Transverse colon (tissue), 4 donors: ENCODE measurements around the gene FRZB. TPM values are rescaled to one million over a fixed set of nuclear protein-coding genes. Genes with fewer than 3 reads are reported as not detected.

Source experiments
- DNase-seq: peaks from one replicate; pipeline ENCODE4 v3.0.0-alpha.2; 2019
- H3K27ac ChIP-seq, 4 donors: fragments of 200-600 bp; sonication (generic); 2 replicates each; pipeline ENCODE4 v1.5.1; 2016 to 2018; ENCODE audit warnings: inconsistent platforms in 4 of 4
- H3K27me3 ChIP-seq: fragments of 200-600 bp; sonication (generic); 2 replicates; pipeline ENCODE4 v1.5.1; 2017; ENCODE audit warnings: inconsistent platforms
- H3K36me3 ChIP-seq, 4 donors: fragments of 200-600 bp; sonication (generic); 2 replicates each; pipeline ENCODE4 v1.5.1; 2017 to 2019; ENCODE audit warnings: inconsistent platforms in 4 of 4
- H3K4me1 ChIP-seq, 4 donors: fragments of 200-600 bp; sonication (generic); 2 replicates each; pipeline ENCODE4 v1.5.1; 2017 to 2020; ENCODE audit warnings: inconsistent platforms in 4 of 4
- H3K4me3 ChIP-seq, 4 donors: fragments of 200-600 bp; sonication (generic); 1 replicate in 1 of 4; 2 replicates in 3 of 4; pipeline versions ENCODE4 v1.5.1 to v1.6.1; 2017 to 2019; ENCODE audit warnings: inconsistent platforms in 4 of 4
- H3K9me3 ChIP-seq, 2 donors: fragments of 200-600 bp; sonication (generic); 2 replicates each; pipeline ENCODE4 v1.5.1; 2017 to 2019; ENCODE audit warnings: inconsistent platforms in 2 of 2
- EP300 ChIP-seq: sonication (generic); formaldehyde crosslinking; IDR thresholded peaks from one replicate; pipeline ENCODE4 v1.6.1; 2017; ENCODE audit warnings: antibody characterized with exemption, low read depth
- POLR2A ChIP-seq: fragments of 450-650 bp; IDR thresholded peaks from one replicate; pipeline ENCODE4 v1.6.1; 2016; ENCODE audit warnings: antibody characterized with exemption, mild to moderate bottlenecking, moderate library complexity
- POLR2AphosphoS5 ChIP-seq, 3 donors: sonication (generic); formaldehyde crosslinking; IDR thresholded peaks; one replicate each; pipeline ENCODE4 v1.6.1; 2016; ENCODE audit warnings: antibody characterized with exemption in 3 of 3
- WGBS, 2 donors: methylation state at CpG; one replicate each; pipeline ENCODE4 v1.1.5; 2018; ENCODE audit warnings: low coverage in 1 of 2; 5-methylcytosine and 5-hydroxymethylcytosine counted together
- in situ Hi-C, 4 donors: fragments of 200-750 bp; cut with MboI; loops; one replicate each; pipeline versions ENCODE4 v1.15.0 to v1.15.1; 2017; ENCODE audit warnings: low sequenced_read_pairs in 3 of 4, low pct_ligation_motif_present in 1 of 4, low pct_unique_long_range_greater_than_20kb in 1 of 4
- intact Hi-C: fragments of 100-400 bp; cut with DNase I; formaldehyde crosslinking; loops from one replicate; pipeline ENCODE4 v1.15.1; 2023; ENCODE audit warnings: low total_unique reads
- total RNA-seq, 4 donors: library from RNA; depleted of rRNA; stranded (reverse); fragments of >200 nt; gene quantifications; one replicate each; pipeline ENCODE4 v1.1.0, GENCODE V29; 2016
- TF ChIP-seq, protein P1 (sequence below), 5 experiments: fragments of 200-600 bp in 3 of 5; fragments of 450-650 bp in 2 of 5; sonication (generic) in 3 of 5; IDR thresholded peaks; 1 replicate in 2 of 5; 2 replicates in 3 of 5; pipeline ENCODE4 v1.5.1; 2016 to 2017; ENCODE audit warnings: antibody characterized with exemption in 5 of 5, inconsistent platforms in 3 of 5, mild to moderate bottlenecking in 2 of 5, moderate library complexity in 1 of 5

The FRZB gene
- total RNA-seq, 4 donors from 2014 or later: 0.37 to 11.9 (median 2.9) TPM

DNA sequence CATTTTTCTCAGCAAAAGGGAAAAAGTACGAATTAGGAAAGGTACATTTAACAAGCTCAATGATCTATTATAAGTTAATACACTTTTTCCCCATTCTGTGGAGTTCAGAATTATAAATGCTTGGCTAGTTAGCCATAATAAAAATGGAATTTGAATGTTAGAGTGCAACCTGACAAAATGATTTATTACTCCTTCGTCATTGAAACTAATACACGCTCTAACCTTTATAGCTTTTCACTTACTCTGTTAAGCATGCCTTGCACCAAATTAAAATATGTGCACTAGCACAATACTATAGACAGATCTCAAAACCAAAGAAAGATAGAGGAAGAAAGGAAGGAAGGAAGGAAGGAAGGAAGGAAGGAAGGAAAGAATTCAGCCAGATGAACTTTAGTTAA, 46.1 kb upstream of the FRZB start:
- TF ChIP-seq POLR2A (no peak), POLR2AphosphoS5 (IDR thresholded peaks at IDR 0.05) (no peak), EP300 (no peak)
- TF ChIP-seq, protein P1, sequence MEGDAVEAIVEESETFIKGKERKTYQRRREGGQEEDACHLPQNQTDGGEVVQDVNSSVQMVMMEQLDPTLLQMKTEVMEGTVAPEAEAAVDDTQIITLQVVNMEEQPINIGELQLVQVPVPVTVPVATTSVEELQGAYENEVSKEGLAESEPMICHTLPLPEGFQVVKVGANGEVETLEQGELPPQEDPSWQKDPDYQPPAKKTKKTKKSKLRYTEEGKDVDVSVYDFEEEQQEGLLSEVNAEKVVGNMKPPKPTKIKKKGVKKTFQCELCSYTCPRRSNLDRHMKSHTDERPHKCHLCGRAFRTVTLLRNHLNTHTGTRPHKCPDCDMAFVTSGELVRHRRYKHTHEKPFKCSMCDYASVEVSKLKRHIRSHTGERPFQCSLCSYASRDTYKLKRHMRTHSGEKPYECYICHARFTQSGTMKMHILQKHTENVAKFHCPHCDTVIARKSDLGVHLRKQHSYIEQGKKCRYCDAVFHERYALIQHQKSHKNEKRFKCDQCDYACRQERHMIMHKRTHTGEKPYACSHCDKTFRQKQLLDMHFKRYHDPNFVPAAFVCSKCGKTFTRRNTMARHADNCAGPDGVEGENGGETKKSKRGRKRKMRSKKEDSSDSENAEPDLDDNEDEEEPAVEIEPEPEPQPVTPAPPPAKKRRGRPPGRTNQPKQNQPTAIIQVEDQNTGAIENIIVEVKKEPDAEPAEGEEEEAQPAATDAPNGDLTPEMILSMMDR (IDR thresholded peaks at IDR 0.05): no peak
- in situ Hi-C loops (no loop called here), intact Hi-C loops (no loop called here)
- Histone ChIP-seq H3K27ac (no peak overlapping the region), H3K36me3 (peaks cover 0 to 3% (median 0%) of the 10 kb centered on the region in 4 donors), H3K27me3 (no peaks in the 10 kb centered on the region), H3K4me1 (no peaks in the 10 kb centered on the region), H3K4me3 (no peak overlapping the region), H3K9me3 (no peaks in the 10 kb centered on the region)
- 81 to 97% methylated on average over 3 of the region's 3 CpGs for WGBS, 2 donors
- no peak for DNase-seq

DNA sequence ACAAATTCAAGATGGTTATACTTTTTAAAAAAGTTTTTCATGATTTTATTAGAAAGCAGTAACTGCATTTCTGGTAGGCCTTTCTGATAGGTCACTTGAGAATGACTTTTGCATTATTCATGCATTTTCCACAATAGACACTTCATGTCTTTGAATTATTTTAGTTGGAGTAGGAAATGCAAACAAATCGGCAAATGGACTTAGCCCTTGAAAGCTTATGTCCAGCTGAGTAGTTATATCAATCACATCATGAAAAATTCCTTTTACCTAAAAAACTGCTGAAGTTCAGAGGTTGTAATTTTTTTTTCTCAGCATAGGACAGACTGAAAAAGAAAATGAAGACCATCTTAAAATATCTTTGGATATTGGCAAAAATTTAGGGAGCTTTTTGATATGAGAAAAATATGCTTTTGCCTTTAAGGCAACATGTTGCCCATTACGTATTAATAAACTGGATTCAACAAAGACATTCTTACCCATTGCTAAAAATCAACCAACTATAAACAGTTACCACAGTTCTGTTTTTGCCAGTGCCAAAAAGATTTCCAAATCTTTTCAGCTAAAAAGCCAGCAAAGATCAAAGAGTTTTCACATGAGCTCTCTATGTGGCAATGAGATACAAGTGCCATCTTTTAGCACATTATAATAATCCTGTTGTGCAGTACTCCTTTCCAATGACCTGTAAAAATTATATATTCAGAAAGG, 45.5 kb upstream of the FRZB start:
- in situ Hi-C loops (no loop called here), intact Hi-C loops (no loop called here)
- no peak for DNase-seq
- no peak overlapping the region for H3K4me3 ChIP-seq
- no peaks in the 10 kb centered on the region for H3K27me3 ChIP-seq
- H3K36me3 ChIP-seq: peaks cover 0 to 3% (median 0%) of the 10 kb centered on the region in 4 donors
- H3K9me3 ChIP-seq: no peaks in the 10 kb centered on the region
- H3K27ac ChIP-seq: no peak overlapping the region
- TF ChIP-seq POLR2A: no peak
- TF ChIP-seq POLR2AphosphoS5 (IDR thresholded peaks at IDR 0.05): no peak
- no peak for TF ChIP-seq EP300
- TF ChIP-seq, protein P1 (IDR thresholded peaks at IDR 0.05): no peak
- no peaks in the 10 kb centered on the region for H3K4me1 ChIP-seq
- WGBS, 2 donors: 81 to 85% methylated on average over 2 of the region's 2 CpGs

DNA sequence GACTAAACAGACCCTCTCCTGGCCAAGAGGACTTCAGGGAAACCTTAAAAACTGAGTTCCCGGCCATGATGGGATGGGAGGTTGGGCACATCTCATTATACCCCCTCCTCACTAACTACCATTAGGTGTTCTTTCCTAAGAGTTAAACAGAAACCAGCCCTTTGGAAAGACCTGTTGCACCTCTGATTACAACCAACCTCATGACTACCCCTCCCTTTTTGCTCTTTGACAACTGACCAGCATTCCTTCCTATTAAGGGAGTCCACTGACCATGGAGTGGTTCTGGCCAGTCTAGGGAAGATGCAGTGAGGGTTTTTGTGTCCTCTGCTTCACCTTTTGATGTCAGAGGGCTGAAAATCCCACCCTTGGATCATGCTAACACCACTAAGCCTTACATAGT, 44.5 kb upstream of the FRZB start:
- intact Hi-C loops: no loop called here
- no peak for DNase-seq
- Histone ChIP-seq H3K27me3 (no peaks in the 10 kb centered on the region), H3K27ac (no peak overlapping the region), H3K36me3 (peaks cover 0 to 3% (median 0%) of the 10 kb centered on the region in 4 donors), H3K4me3 (no peak overlapping the region), H3K9me3 (no peaks in the 10 kb centered on the region), H3K4me1 (no peaks in the 10 kb centered on the region)
- WGBS, 2 donors: 81 to 100% methylated on average over 1 of the region's 1 CpG
- in situ Hi-C loops: no loop called here
- no peak for TF ChIP-seq POLR2AphosphoS5 (IDR thresholded peaks at IDR 0.05)
- no peak for TF ChIP-seq POLR2A
- TF ChIP-seq EP300: no peak
- TF ChIP-seq, protein P1 (IDR thresholded peaks at IDR 0.05): no peak

DNA sequence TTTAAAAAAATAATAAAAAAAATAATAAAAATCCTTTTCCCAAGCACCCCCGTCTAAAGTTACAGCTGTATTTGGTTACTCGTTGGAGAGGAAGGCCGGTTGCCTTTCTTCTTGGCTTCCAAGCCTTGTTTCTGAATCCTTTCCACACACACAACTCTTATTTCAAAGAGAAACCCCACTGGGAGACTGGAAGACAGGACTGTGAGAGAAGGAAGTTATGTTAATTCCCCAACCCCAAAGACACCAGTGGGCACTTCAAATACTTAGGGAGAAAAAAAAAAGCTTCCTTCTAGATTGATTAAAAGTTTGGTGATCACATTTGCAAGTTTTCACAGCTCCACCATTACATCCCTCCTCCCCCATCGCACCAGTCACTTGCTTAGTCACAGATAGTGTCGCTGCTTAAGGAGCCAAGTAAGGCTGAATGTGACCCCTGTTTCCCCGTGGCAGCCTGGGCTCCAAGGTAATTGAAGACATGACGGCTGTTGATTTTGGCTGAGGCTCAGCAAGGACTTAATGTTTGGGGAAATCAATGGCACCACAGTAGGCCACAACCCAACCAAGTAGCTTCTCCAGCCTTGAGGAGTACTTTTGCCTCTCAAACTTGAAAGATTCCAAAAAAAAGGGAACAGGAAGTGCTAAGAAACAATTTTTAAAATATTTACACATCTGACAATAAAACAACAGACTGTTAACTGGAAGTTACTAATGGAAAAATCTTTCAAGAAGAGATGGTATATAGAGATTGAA, 40.8 kb upstream of the FRZB start:
- H3K27me3 ChIP-seq: no peaks in the 10 kb centered on the region
- DNase-seq: no peak
- H3K4me1 ChIP-seq: no peaks in the 10 kb centered on the region
- in situ Hi-C loops: no loop called here
- H3K36me3 ChIP-seq: peaks cover 0 to 3% (median 0%) of the 10 kb centered on the region in 4 donors
- intact Hi-C loops: no loop called here
- no peak overlapping the region for H3K27ac ChIP-seq
- 72 to 75% methylated on average over 7 of the region's 7 CpGs for WGBS, 2 donors
- no peak overlapping the region for H3K4me3 ChIP-seq
- no peaks in the 10 kb centered on the region for H3K9me3 ChIP-seq
- TF ChIP-seq, protein P1 (IDR thresholded peaks at IDR 0.05): no peak
- no peak for TF ChIP-seq POLR2AphosphoS5 (IDR thresholded peaks at IDR 0.05)
